ENCODE results near the gene MYOM1.

- TF ChIP-seq MAX (IDR thresholded peaks at IDR 0.05) (no peak), EP300 (IDR thresholded peaks at IDR 0.05; ENCODE audit: borderline replicate concordance) (no peak), REST (IDR thresholded peaks at IDR 0.05; ENCODE audit: low read depth) (no peak), RAD21 (IDR thresholded peaks at IDR 0.05; ENCODE audit: low read depth) (no peak), TAF1 (IDR thresholded peaks at IDR 0.05; ENCODE audit: low read depth) (no peak), CEBPB (IDR thresholded peaks at IDR 0.05) (no peak), YY1 (IDR thresholded peaks at IDR 0.05; ENCODE audit: low read depth) (no peak), TCF12 (IDR thresholded peaks at IDR 0.05; ENCODE audit: low read depth) (no peak), NFIC (IDR thresholded peaks at IDR 0.05) (no peak), ZBTB7A (IDR thresholded peaks at IDR 0.05; ENCODE audit: low read depth) (no peak), FOXM1 (IDR thresholded peaks at IDR 0.05; ENCODE audit: borderline replicate concordance, low read depth) (no peak), CREB1 (IDR thresholded peaks at IDR 0.05; ENCODE audit: low read depth) (no peak), USF1 (IDR thresholded peaks at IDR 0.05) (no peak), TEAD4 (IDR thresholded peaks at IDR 0.05) (no peak)
Observed at GRCh38 chr18:3152294-3152693, 67.5 kb downstream of the MYOM1 start.

All from Ishikawa (cell line).